SK-N-SH treated with all-trans-retinoic acid at 6 μM for 48 hours (cell line): ENCODE data around the gene ZFP91.

Experiments used
- ATAC-seq: fragments of 200-7000 bp; cut with Tn5 transposase; 3 replicates; pipeline ENCODE4 v1.9.1; 2020; ENCODE audit warnings: mild to moderate bottlenecking, moderate library complexity
- ARNTL ChIP-seq: fragments of 450-650 bp; formaldehyde crosslinking; IDR thresholded peaks from 2 replicates; pipeline ENCODE4 v1.5.0; 2020; ENCODE audit warnings: low read depth, mild to moderate bottlenecking, moderate library complexity, borderline replicate concordance
- BACH2 ChIP-seq: fragments of 250-450 bp; sonication (Bioruptor Pico); IDR thresholded peaks from 2 replicates; pipeline ENCODE4 v1.9.0; 2021; ENCODE audit warnings: mild to moderate bottlenecking, borderline replicate concordance
- CREB5 ChIP-seq: fragments of 250-450 bp; sonication (Bioruptor Pico); IDR thresholded peaks from 2 replicates; pipeline ENCODE4 v1.5.1; 2020; ENCODE audit warnings: low read depth, mild to moderate bottlenecking, moderate library complexity
- CSDC2 ChIP-seq: fragments of 250-450 bp; sonication (Bioruptor Pico); IDR thresholded peaks from 2 replicates; pipeline ENCODE4 v1.5.0; 2020; ENCODE audit warnings: mild to moderate bottlenecking, moderate library complexity
- CSRNP3 ChIP-seq: fragments of 250-450 bp; sonication (Bioruptor Pico); IDR thresholded peaks from 2 replicates; pipeline ENCODE4 v1.5.1; 2021; ENCODE audit warnings: mild to moderate bottlenecking, moderate library complexity
- ESRRG ChIP-seq: fragments of 250-450 bp; sonication (Bioruptor Pico); IDR thresholded peaks from 2 replicates; pipeline ENCODE4 v1.6.1; 2021; ENCODE audit warnings: mild to moderate bottlenecking
- ISL1 ChIP-seq: fragments of 250-450 bp; sonication (Bioruptor Pico); IDR thresholded peaks from 2 replicates; pipeline ENCODE4 v2.1.2; 2022; ENCODE audit warnings: mild to moderate bottlenecking, moderate library complexity
- PATZ1 ChIP-seq: fragments of 250-450 bp; sonication (Bioruptor Pico); IDR thresholded peaks from 2 replicates; pipeline ENCODE4 v1.8.0; 2020; ENCODE audit warnings: mild to moderate bottlenecking, moderate library complexity, borderline replicate concordance
- POU6F1 ChIP-seq: fragments of 250-450 bp; sonication (Bioruptor Pico); IDR thresholded peaks from 2 replicates; pipeline ENCODE4 v1.8.0; 2021; ENCODE audit warnings: low read depth, mild to moderate bottlenecking, moderate library complexity, borderline replicate concordance
- PPARA ChIP-seq: fragments of 250-450 bp; sonication (Bioruptor Pico); IDR thresholded peaks from 2 replicates; pipeline ENCODE4 v1.5.0; 2020; ENCODE audit warnings: mild to moderate bottlenecking, borderline replicate concordance
- SNAI2 ChIP-seq: fragments of 250-450 bp; sonication (Bioruptor Pico); IDR thresholded peaks from 2 replicates; pipeline ENCODE4 v1.5.0; 2020; ENCODE audit warnings: mild to moderate bottlenecking, moderate library complexity
- TOX ChIP-seq: fragments of 250-450 bp; sonication (Bioruptor Pico); IDR thresholded peaks from 2 replicates; pipeline ENCODE4 v1.8.0; 2021; ENCODE audit warnings: mild to moderate bottlenecking, moderate library complexity, borderline replicate concordance
- TSHZ2 ChIP-seq: fragments of 250-450 bp; sonication (Bioruptor Pico); IDR thresholded peaks from 2 replicates; pipeline ENCODE4 v1.5.0; 2020; ENCODE audit warnings: mild to moderate bottlenecking, moderate library complexity
- ZC3H10 ChIP-seq: fragments of 250-450 bp; sonication (Bioruptor Pico); IDR thresholded peaks from 2 replicates; pipeline ENCODE4 v1.5.1; 2021; ENCODE audit warnings: mild to moderate bottlenecking, moderate library complexity
- ZFP3 ChIP-seq: fragments of 250-450 bp; sonication (Bioruptor Pico); IDR thresholded peaks from 2 replicates; pipeline ENCODE4 v1.5.0; 2020; ENCODE audit warnings: mild to moderate bottlenecking, moderate library complexity
- ZFP30 ChIP-seq: fragments of 450-650 bp; formaldehyde crosslinking; IDR thresholded peaks from 2 replicates; pipeline ENCODE4 v1.5.0; 2022; ENCODE audit warnings: mild to moderate bottlenecking, moderate library complexity
- ZNF565 ChIP-seq: fragments of 450-650 bp; formaldehyde crosslinking; conservative IDR thresholded peaks from 2 replicates; pipeline ENCODE4 v1.5.0; 2020; ENCODE audit warnings: low read depth, mild to moderate bottlenecking, moderate library complexity
- ZNF70 ChIP-seq: fragments of 450-650 bp; formaldehyde crosslinking; IDR thresholded peaks from 2 replicates; pipeline ENCODE4 v1.5.0; 2020; ENCODE audit warnings: mild to moderate bottlenecking, moderate library complexity
- ZNF8 ChIP-seq: fragments of 450-650 bp; formaldehyde crosslinking; IDR thresholded peaks from 2 replicates; pipeline ENCODE4 v1.5.0; 2020; ENCODE audit warnings: mild to moderate bottlenecking, moderate library complexity

Gene ZFP91

GRCh38 chr11:58549644-58550043 lies 29.2 kb upstream of the ZFP91 start:
- TF ChIP-seq CSDC2, result no peak
- no peak for TF ChIP-seq ARNTL (CRISPR knock-in tag)
- TF ChIP-seq ZNF70 (CRISPR knock-in tag), result no peak
- TF ChIP-seq PATZ1, result no peak
- no peak for TF ChIP-seq TOX (CRISPR knock-in tag)
- TF ChIP-seq ESRRG, result no peak
- TF ChIP-seq ZC3H10 (CRISPR knock-in tag), result no peak
- no peak for TF ChIP-seq ZNF565
- TF ChIP-seq PPARA, result no peak
- TF ChIP-seq ZFP30 (CRISPR knock-in tag), result no peak
- no peak for TF ChIP-seq ZFP3 (CRISPR knock-in tag)
- no peak for TF ChIP-seq POU6F1 (CRISPR knock-in tag)
- no peak for TF ChIP-seq CREB5 (CRISPR knock-in tag)
- TF ChIP-seq TSHZ2 (CRISPR knock-in tag), result no peak
- TF ChIP-seq ZNF8 (CRISPR knock-in tag), result no peak
- no peak for TF ChIP-seq CSRNP3 (CRISPR knock-in tag)
- no peak for TF ChIP-seq ISL1 (CRISPR knock-in tag)
- ATAC-seq, result no peak

GRCh38 chr11:58560842-58561241 lies 18.0 kb upstream of the ZFP91 start:
- TF ChIP-seq SNAI2 (CRISPR knock-in tag) (no peak), ZFP30 (CRISPR knock-in tag) (no peak), ZNF8 (CRISPR knock-in tag) (no peak), ESRRG (no peak), ARNTL (CRISPR knock-in tag) (no peak), PATZ1 (no peak)
- ATAC-seq, result no peak

- no peak for ATAC-seq
- no peak for TF ChIP-seq SNAI2 (CRISPR knock-in tag)
- TF ChIP-seq PATZ1, result no peak
- TF ChIP-seq ZNF565, result no peak
- no peak for TF ChIP-seq TOX (CRISPR knock-in tag)
- no peak for TF ChIP-seq CREB5 (CRISPR knock-in tag)
- TF ChIP-seq TSHZ2 (CRISPR knock-in tag), result no peak
- no peak for TF ChIP-seq BACH2 (CRISPR knock-in tag)
- no peak for TF ChIP-seq CSDC2
These were observed 17.3 kb upstream of the ZFP91 start for GRCh38 chr11:58561394-58562098.
